Stomach smooth muscle (tissue), 2 donors: ENCODE measurements around the gene SH3RF3.

Experiments used
- H3K27ac ChIP-seq: one replicate; pipeline ENCODE4 v1.7.0; 2013; ENCODE audit warnings: mild to moderate bottlenecking, low read length, inconsistent platforms
- H3K27me3 ChIP-seq, 2 donors: one replicate each; pipeline ENCODE4 v1.7.0; 2013; ENCODE audit warnings: low read length in 2 of 2; ENCODE audit not compliant: insufficient read depth in 2 of 2, control insufficient read depth in 1 of 2
- H3K36me3 ChIP-seq, 2 donors: one replicate each; pipeline ENCODE4 v1.7.0; 2013; ENCODE audit warnings: low read length in 2 of 2; ENCODE audit not compliant: control insufficient read depth in 2 of 2, insufficient read depth in 2 of 2
- H3K4me1 ChIP-seq: one replicate; pipeline ENCODE4 v1.7.0; 2013; ENCODE audit warnings: low read length; ENCODE audit not compliant: control insufficient read depth, insufficient read depth
- H3K4me3 ChIP-seq, 2 donors: one replicate each; pipeline ENCODE4 v1.7.0; 2013; ENCODE audit warnings: low read length in 2 of 2
- H3K9ac ChIP-seq, 2 donors: one replicate each; pipeline ENCODE4 v1.7.0; 2013; ENCODE audit warnings: low read length in 2 of 2, mild to moderate bottlenecking in 1 of 2
- H3K9me3 ChIP-seq, 2 donors: one replicate each; pipeline ENCODE4 v1.7.0; 2013; ENCODE audit warnings: low read length in 2 of 2; ENCODE audit not compliant: control insufficient read depth in 2 of 2
- donor health status: healthy.
- donor health status: Pancreatic carcinoma.

The SH3RF3 gene

DNA sequence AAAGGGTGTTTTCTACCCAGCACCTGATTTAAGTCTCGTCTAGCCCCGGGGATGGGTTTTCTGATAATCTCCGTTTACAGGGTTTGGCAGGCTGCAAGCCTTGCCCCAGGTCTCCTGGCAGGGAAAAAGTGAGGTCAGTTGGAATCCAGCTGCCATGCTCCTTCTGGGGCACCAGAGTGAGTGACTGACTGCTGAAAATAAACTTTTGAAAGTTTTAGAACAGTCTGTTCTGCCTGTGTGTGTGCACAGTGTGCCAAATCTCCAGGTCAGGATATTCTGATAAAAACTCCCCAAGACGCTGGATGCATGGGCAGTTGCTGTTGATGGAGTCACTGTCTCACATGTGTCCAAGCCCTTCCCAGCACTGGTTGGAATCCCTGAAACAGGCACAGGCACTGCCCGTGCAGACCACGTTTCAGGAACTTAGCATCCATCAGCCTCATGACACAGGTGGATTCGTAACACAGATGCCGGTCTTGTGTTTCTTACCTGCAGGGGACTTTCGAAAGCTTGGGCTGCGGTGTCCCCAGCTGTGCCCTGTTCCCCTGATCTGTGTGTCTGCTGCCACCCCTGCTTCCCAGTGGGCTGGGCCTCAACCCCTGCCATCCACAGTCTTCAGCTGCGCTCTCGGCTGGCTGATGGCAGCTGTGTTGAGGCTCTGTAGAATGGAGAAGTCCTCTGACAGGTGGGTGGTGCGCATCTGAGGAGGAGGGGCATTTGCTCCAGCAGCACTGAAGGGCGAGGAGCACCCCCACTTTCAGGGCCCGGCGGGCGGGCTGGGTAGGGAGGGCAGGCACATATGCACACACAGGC is 65.0 kb downstream of the SH3RF3 start:
- no peaks in the 10 kb centered on the region for H3K9me3 ChIP-seq
- H3K27me3 ChIP-seq = no peaks in the 10 kb centered on the region
- H3K36me3 ChIP-seq = no peaks in the 10 kb centered on the region
- H3K4me1 ChIP-seq = peaks cover 23% of the 10 kb centered on the region
- H3K4me3 ChIP-seq = no peak overlapping the region
- H3K27ac ChIP-seq = no peak overlapping the region
- H3K9ac ChIP-seq = no peak overlapping the region

DNA sequence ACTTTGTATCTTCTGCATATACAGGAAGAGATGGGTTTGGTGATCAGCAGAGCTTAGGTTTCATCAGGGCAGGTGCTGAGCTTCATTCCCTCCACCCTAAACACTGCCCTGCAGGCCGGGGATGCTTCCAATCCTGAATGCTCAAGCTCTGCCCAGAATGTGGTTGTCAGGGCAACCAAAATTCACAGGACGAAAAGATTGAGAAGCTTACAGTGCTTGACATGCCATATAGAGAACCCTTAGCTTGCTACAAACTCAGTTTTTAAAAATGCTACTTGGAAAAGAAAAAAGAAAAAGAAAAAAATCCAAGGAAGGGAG is 65.6 kb downstream of the SH3RF3 start:
- no peak overlapping the region for H3K27ac ChIP-seq
- H3K9ac ChIP-seq = no peak overlapping the region
- H3K4me3 ChIP-seq = no peak overlapping the region
- no peaks in the 10 kb centered on the region for H3K27me3 ChIP-seq
- no peaks in the 10 kb centered on the region for H3K36me3 ChIP-seq
- peaks cover 23% of the 10 kb centered on the region for H3K4me1 ChIP-seq
- H3K9me3 ChIP-seq = no peaks in the 10 kb centered on the region

DNA sequence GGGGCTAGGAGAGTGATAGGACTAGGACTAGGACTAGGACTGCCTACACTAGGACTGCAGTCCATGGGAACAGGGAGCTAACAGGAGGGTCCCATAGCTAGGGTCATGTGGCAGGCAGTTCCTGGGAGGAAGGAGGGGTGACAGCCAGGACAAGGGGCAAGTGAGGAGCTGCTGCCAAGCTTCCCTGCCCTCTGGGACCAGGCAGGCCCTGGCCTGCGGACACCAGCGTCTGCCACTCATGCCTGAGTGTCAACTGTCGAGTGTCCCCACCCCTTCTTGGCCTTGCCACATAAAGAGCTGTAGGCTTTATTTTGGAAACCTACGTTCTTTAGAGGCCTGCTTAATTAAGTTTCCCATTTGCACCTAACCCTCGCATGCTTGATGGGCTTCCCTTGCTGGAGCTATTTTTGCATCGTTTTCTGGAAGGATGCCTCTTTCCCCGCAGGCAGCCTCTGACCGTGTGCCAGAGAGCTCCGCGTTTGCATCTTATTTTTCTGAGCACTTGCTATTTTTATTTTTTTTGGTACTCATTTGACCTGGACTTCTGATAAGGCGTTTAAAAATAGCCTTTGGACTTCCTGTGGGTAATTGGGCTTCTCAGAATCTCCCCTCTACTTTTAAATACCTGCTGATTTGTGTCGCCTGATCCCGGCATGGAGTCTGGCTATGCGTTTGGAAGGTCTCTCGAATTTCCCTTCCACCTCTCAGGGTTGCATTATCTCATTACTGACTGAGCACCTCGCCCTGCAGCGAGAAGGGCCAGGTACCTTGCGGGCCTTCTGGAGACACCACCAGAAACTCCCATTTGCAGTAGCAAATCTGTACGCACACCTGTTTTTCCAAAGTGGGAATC is 66.4 kb downstream of the SH3RF3 start:
- no peak overlapping the region for H3K4me3 ChIP-seq
- H3K9ac ChIP-seq = no peak overlapping the region
- H3K27me3 ChIP-seq = no peaks in the 10 kb centered on the region
- no peaks in the 10 kb centered on the region for H3K36me3 ChIP-seq
- H3K27ac ChIP-seq = no peak overlapping the region
- H3K9me3 ChIP-seq = no peaks in the 10 kb centered on the region
- H3K4me1 ChIP-seq = peaks cover 23% of the 10 kb centered on the region

DNA sequence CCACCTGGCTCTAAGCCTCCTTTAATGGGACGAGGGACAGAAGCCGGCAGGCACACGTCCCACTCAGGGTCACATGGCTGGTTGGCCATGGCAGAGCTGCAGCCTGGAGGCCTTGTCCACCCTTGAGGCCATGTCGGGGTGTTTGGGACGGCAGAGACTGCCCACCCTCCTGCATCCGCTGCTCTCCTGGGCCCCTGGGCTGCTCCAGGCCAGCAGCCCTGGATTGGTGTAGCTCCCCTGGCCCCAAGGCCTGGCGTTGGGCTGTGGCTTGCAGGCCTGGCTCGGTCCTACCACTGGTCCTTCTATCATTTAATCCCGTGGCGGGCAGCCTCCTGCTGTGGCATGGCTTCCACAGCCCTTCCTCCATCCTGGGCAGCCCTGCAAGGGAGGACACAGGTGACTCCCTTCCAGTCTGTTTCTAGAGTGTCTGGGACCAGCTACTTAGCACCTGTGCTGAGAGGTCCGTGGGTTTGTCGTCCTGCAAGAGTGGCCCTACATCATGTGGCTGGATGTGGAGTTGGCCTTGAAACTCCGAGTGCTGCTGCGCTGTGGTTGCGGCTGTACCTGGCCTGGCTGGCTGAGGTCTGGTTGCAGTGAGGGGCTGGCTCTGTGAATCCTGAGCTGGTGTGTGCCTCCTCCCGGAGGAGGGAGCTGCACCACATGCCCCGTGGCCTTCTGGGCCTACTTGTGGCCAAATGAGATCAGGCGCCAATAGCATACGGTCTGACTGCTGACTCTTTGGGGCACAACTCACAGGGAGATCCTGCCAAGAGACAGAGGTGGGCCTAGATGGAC is 67.3 kb downstream of the SH3RF3 start:
- H3K9ac ChIP-seq = no peak overlapping the region
- no peaks in the 10 kb centered on the region for H3K36me3 ChIP-seq
- peaks cover 24% of the 10 kb centered on the region for H3K4me1 ChIP-seq
- H3K4me3 ChIP-seq = no peak overlapping the region
- no peaks in the 10 kb centered on the region for H3K27me3 ChIP-seq
- no peaks in the 10 kb centered on the region for H3K9me3 ChIP-seq
- H3K27ac ChIP-seq = no peak overlapping the region

DNA sequence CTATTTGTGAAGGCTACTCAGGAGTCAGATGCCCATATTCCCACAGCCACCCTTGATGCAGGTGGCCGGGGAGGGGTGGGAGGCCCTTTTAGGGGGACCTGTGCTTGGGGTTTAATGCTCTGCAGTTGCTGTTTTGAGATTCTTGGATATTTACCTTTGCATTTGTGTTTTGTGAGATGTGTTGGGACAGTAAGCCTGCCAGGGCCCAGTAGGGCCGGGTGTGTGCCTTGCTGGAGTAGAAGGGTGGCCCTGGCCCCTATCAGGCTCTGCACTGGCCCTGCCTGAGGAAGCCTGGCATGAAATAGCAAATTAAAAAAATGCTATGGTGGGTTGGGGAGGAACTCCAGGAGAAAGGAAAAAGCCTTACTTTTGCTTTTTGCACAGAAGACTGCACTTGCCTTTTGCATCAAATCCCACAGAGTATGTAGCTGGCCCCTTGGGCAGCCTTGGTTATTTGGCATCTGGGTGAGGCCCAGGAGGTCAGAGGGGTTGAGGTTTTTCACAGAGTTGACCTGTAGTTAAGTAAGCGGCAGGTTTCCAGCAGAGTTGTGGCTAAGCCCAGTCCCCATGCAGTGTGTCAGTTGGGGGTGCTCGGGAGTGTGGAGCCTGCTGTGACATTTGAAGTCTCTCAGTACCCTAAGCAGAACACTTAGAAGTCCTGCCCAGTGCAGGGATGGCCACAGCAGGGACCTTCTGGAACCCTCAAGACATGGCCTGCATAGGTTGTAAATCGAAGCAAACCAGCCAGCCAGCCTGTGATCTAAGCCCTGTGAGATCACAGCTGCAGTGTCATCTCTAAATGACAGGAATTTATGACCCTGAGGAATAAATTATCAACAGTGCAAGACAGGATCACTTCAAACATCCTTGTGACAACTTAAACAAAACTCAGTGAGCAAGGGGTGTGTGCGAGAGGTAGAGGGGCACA is 68.8 kb downstream of the SH3RF3 start:
- H3K9ac ChIP-seq = no peak overlapping the region
- H3K4me1 ChIP-seq = peaks cover 28% of the 10 kb centered on the region

DNA sequence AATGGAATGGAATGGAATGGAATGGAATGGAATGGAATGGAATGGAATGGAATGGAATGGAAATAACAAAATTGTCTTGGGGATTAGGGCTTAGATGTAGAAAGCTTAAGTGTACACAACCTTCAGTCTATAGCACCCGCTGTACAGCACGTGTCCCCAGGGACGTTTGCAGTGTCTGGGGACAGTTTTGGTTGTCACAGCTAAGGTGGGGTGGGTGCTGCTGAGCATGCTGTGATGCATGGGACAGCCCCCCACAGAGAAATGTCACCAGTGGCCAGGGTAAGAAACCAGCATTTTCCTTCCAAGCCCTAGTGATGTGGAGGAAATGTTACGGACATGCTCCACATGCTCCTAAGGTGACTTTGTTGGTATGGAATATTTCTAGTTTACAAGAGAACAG is 70.8 kb downstream of the SH3RF3 start:
- Histone ChIP-seq H3K4me3 (no peak overlapping the region), H3K9ac (no peak overlapping the region), H3K27ac (no peak overlapping the region), H3K36me3 (no peaks in the 10 kb centered on the region), H3K9me3 (no peaks in the 10 kb centered on the region), H3K27me3 (no peaks in the 10 kb centered on the region), H3K4me1 (peaks cover 25% of the 10 kb centered on the region)

More for the DNA sequence above, 68.8 kb downstream of the SH3RF3 start:
- no peak overlapping the region for H3K27ac ChIP-seq
- H3K9me3 ChIP-seq = no peaks in the 10 kb centered on the region
- no peaks in the 10 kb centered on the region for H3K27me3 ChIP-seq
- H3K36me3 ChIP-seq = no peaks in the 10 kb centered on the region
- H3K4me3 ChIP-seq = no peak overlapping the region

DNA sequence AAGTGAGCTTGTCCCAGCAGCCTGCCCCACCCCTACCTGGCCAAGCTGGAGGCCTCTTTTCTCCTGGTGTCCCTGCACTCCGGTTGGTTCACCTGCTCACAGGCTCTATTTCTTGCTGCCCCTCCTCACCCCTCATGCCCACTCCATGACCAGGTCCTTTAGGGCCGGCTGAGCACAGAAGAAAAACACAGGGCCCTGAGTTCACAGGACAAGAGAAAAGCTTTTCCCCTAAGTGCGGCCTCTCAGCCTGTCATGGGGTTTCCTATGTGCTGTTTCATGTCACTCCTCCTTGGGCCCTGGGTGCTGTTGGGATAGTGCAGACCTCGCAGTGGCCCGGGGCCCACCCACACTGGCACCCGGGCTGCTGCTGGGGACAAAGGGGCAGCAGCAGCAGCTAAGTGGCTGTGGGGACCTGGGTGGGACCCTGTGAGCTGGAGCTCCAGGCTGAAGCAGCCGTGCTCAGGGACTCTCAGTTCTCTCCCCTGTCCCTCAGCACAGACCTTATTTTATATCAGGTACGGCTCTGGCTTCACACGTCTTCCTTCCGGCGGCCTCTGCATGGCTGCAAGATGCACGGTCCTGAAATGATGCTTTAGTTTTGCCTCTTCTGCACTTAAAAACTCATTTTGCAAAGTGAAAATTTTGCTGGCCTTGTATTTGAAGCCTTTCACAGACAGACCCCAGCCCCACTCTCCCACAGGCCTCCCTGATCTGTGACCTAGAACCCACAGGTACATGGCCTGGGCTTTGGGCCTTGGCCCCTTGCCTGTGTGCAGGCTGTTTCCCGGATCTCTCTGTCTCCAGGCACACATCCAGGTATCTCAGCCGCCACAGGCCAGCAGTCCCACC is 71.8 kb downstream of the SH3RF3 start:
- no peaks in the 10 kb centered on the region for H3K36me3 ChIP-seq
- no peak overlapping the region for H3K9ac ChIP-seq
- H3K9me3 ChIP-seq = no peaks in the 10 kb centered on the region
- H3K4me1 ChIP-seq = peaks cover 18% of the 10 kb centered on the region
- no peak overlapping the region for H3K27ac ChIP-seq
- no peak overlapping the region for H3K4me3 ChIP-seq
- H3K27me3 ChIP-seq = no peaks in the 10 kb centered on the region

DNA sequence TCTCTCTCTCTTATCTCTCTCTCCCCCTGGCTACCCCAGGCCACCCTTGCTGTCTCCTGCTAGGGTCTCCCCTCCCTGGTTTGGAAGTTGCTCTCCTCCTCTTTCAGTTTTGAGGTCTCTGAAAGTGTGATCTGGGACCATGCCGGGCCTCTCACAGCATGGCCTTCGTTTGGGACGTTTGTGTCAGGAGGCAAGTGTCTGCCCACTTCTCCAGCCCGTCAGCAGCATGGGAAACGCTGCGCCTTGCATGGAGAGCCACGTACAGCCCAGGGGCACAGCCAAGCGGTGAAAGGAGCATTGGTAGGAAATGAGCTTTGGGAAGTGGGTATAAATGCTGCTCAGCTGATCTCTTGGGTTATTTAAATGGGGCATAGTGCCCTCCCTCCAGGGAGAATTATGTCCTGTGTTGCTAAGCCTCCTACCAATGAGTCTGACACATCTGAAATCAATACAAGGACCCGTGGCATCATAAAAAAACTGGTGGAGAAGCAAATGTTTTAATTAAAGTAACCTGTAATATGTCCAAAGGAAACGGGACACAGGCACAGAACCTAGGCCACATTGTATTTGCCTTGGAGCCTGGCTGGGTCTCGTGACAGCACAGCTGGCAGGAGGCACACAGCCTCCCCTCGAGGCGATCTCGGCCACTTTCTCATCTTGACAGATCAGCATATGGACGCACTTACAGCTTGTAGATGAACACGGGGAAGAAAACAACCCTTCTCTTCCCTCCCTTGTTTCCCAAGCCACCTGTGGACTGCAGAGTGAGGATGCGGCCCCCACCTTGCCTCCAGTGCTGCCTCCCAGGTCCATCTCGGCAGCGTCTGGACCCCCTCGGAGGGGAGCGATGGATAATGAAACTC is 72.7 kb downstream of the SH3RF3 start:
- Histone ChIP-seq H3K4me3 (no peak overlapping the region), H3K27ac (no peak overlapping the region), H3K9me3 (no peaks in the 10 kb centered on the region), H3K36me3 (no peaks in the 10 kb centered on the region), H3K4me1 (peaks cover 12% of the 10 kb centered on the region), H3K27me3 (no peaks in the 10 kb centered on the region), H3K9ac (no peak overlapping the region)

DNA sequence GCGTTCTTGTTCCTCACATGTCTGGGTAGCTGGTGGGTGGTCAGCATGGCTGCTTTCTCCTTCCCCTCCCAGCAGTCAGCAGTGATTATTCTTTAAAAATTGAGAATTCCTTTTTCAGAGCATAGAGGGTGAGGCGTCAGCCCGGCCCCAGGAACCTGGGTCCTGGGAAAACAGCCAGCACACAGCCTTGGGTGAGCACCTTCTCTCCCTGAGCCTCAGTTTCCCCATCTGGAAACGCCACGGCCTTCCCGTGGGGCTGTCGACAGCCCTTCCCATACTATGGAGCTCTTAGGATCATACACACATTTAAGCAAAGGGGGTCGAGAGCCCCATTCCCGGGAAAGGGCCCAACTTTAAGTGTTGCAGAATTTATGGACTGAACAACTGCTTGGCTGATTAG is 73.5 kb downstream of the SH3RF3 start:
- H3K27me3 ChIP-seq = no peaks in the 10 kb centered on the region
- peaks cover 10% of the 10 kb centered on the region for H3K4me1 ChIP-seq
- no peak overlapping the region for H3K27ac ChIP-seq
- H3K9me3 ChIP-seq = no peaks in the 10 kb centered on the region
- H3K9ac ChIP-seq = no peak overlapping the region
- H3K4me3 ChIP-seq = no peak overlapping the region
- no peaks in the 10 kb centered on the region for H3K36me3 ChIP-seq
